WTC11 (cell line): ENCODE results near the gene RMND5B. TPM values are rescaled to one million over a fixed set of nuclear protein-coding genes. Genes with fewer than 3 reads are reported as not detected.

Source experiments
- ATAC-seq: fragments of 200-7000 bp; cut with Tn5 transposase; 2 replicates; pipeline ENCODE4 v1.10.0; 2021; ENCODE audit warnings: mild to moderate bottlenecking, moderate library complexity
- CTCF ChIA-PET: fragments of 300-600 bp; sonication (Branson Sonifier 250); formaldehyde crosslinking; loops from one replicate; lab custom pipeline; 2021; ENCODE audit warnings: antibody characterized with exemption; lab: Charles Lee
- POLR2A ChIA-PET: fragments of 350-600 bp; sonication (Branson Sonifier 250); formaldehyde crosslinking; loops from one replicate; lab custom pipeline; 2021; ENCODE audit warnings: antibody characterized with exemption; lab: Charles Lee
- DNase-seq: peaks from one replicate; pipeline ENCODE4 v3.0.0; 2021; ENCODE audit warnings: low spot score
- H3K27ac Mint-ChIP-seq: 2 replicates; pipeline ENCODE4 v1.8.0; 2021; ENCODE audit warnings: mixed read lengths
- H3K27me3 Mint-ChIP-seq: 2 replicates; pipeline ENCODE4 v1.8.0; 2021; ENCODE audit warnings: low read depth, mild to moderate bottlenecking, moderate library complexity, mixed read lengths
- H3K36me3 Mint-ChIP-seq: 2 replicates; pipeline ENCODE4 v1.8.0; 2021; ENCODE audit warnings: mixed read lengths
- H3K4me1 Mint-ChIP-seq: 2 replicates; pipeline ENCODE4 v1.8.0; 2022; ENCODE audit warnings: mixed read lengths
- H3K4me3 Mint-ChIP-seq: 2 replicates; pipeline ENCODE4 v1.8.0; 2021; ENCODE audit warnings: mild to moderate bottlenecking, moderate library complexity, mixed read lengths
- H3K9me3 Mint-ChIP-seq: 2 replicates; pipeline ENCODE4 v1.8.0; 2021; ENCODE audit warnings: mixed read lengths
- AFF4 ChIP-seq: sonication (generic); formaldehyde crosslinking; IDR thresholded peaks from 2 replicates; pipeline ENCODE4 v1.8.1; 2023; ENCODE audit warnings: mild to moderate bottlenecking, missing genetic modification reagents, borderline replicate concordance
- ATF3 ChIP-seq: sonication (generic); formaldehyde crosslinking; conservative IDR thresholded peaks from 2 replicates; pipeline ENCODE4 v1.8.1; 2022; ENCODE audit warnings: mild to moderate bottlenecking, missing genetic modification reagents
- CBFB ChIP-seq: sonication (generic); formaldehyde crosslinking; IDR thresholded peaks from 2 replicates; pipeline ENCODE4 v1.8.1; 2022; ENCODE audit warnings: mild to moderate bottlenecking, low read depth, missing genetic modification reagents
- E2F5 ChIP-seq: sonication (generic); formaldehyde crosslinking; IDR thresholded peaks from 2 replicates; pipeline ENCODE4 v1.8.1; 2022; ENCODE audit warnings: mild to moderate bottlenecking, moderate library complexity, missing genetic modification reagents
- ELF4 ChIP-seq: sonication (generic); formaldehyde crosslinking; IDR thresholded peaks from 2 replicates; pipeline ENCODE4 v1.8.1; 2022; ENCODE audit warnings: low read depth, mild to moderate bottlenecking, moderate library complexity, missing genetic modification reagents
- EMX1 ChIP-seq: fragments of 250-450 bp; sonication (Bioruptor Pico); IDR thresholded peaks from 2 replicates; pipeline ENCODE4 v1.8.0; 2021; ENCODE audit warnings: mild to moderate bottlenecking
- ESRRA ChIP-seq: sonication (generic); formaldehyde crosslinking; IDR thresholded peaks from 2 replicates; pipeline ENCODE4 v1.8.1; 2022; ENCODE audit warnings: mild to moderate bottlenecking, missing genetic modification reagents, borderline replicate concordance
- FOXJ3 ChIP-seq: sonication (generic); formaldehyde crosslinking; IDR thresholded peaks from 2 replicates; pipeline ENCODE4 v1.9.0; 2021; ENCODE audit warnings: missing genetic modification reagents, mild to moderate bottlenecking, borderline replicate concordance
- GRHL2 ChIP-seq: fragments of 250-450 bp; sonication (Bioruptor Pico); IDR thresholded peaks from 2 replicates; pipeline ENCODE4 v1.8.0; 2022; ENCODE audit warnings: mild to moderate bottlenecking, moderate library complexity; ENCODE audit not compliant: insufficient replicate concordance, severe bottlenecking
- GTF2I ChIP-seq: fragments of 250-450 bp; sonication (Bioruptor Pico); conservative IDR thresholded peaks from 2 replicates; pipeline ENCODE4 v1.4.0; 2021; ENCODE audit warnings: mild to moderate bottlenecking
- HMGA2 ChIP-seq: fragments of 250-450 bp; sonication (Bioruptor Pico); IDR thresholded peaks from 2 replicates; pipeline ENCODE4 v1.4.0; 2021; ENCODE audit warnings: mild to moderate bottlenecking, moderate library complexity
- IRF1 ChIP-seq: sonication (generic); formaldehyde crosslinking; IDR thresholded peaks from 2 replicates; pipeline ENCODE4 v1.8.0; 2023; ENCODE audit warnings: missing genetic modification reagents
- JUN ChIP-seq: sonication (generic); formaldehyde crosslinking; IDR thresholded peaks from 2 replicates; pipeline ENCODE4 v1.8.0; 2023; ENCODE audit warnings: mild to moderate bottlenecking, missing genetic modification reagents
- NFE2L1 ChIP-seq: sonication (generic); formaldehyde crosslinking; IDR thresholded peaks from 2 replicates; pipeline ENCODE4 v1.8.1; 2023; ENCODE audit warnings: missing genetic modification reagents
- NFYB ChIP-seq: sonication (generic); formaldehyde crosslinking; conservative IDR thresholded peaks from 2 replicates; pipeline ENCODE4 v1.8.0; 2022; ENCODE audit warnings: low read depth, missing genetic modification reagents
- OVOL2 ChIP-seq: fragments of 250-450 bp; sonication (Bioruptor Pico); IDR thresholded peaks from 2 replicates; pipeline ENCODE4 v1.9.0; 2021; ENCODE audit warnings: mild to moderate bottlenecking, borderline replicate concordance
- RORB ChIP-seq: fragments of 250-450 bp; sonication (Bioruptor Pico); IDR thresholded peaks from 2 replicates; pipeline ENCODE4 v1.9.0; 2021; ENCODE audit warnings: mild to moderate bottlenecking
- ZBTB21 ChIP-seq: sonication (generic); formaldehyde crosslinking; IDR thresholded peaks from 2 replicates; pipeline ENCODE4 v1.8.1; 2023; ENCODE audit warnings: mild to moderate bottlenecking, missing genetic modification reagents, borderline replicate concordance
- total RNA-seq: library from RNA; stranded (reverse); gene quantifications from 3 replicates; pipeline ENCODE4 v1.2.3, GENCODE V29; 2021
- TF ChIP-seq, protein P1 (sequence below): sonication (generic); formaldehyde crosslinking; IDR thresholded peaks from 2 replicates; pipeline ENCODE4 v1.8.1; 2023; ENCODE audit warnings: mild to moderate bottlenecking, missing genetic modification reagents, moderate library complexity

Gene RMND5B
- total RNA-seq, 1 experiment from 2014 or later = 93.3 TPM

GRCh38 chr5:178165581-178165980, 34.8 kb downstream of the RMND5B start (continued):
- TF ChIP-seq AFF4 (CRISPR knock-in tag) (no peak), GTF2I (CRISPR knock-in tag) (no peak), ATF3 (no peak), GRHL2 (CRISPR knock-in tag) (no peak)

GRCh38 chr5:178170455-178170854, 39.6 kb downstream of the RMND5B start:
- Mint-ChIP-seq H3K27ac (no peak overlapping the region), H3K27me3 (no peaks in the 10 kb centered on the region; the same call in 1 of the 2 replicates), H3K4me1 (peaks cover 21% of the 10 kb centered on the region), H3K4me3 (no peak overlapping the region), H3K9me3 (no peaks in the 10 kb centered on the region), H3K36me3 (no peaks in the 10 kb centered on the region)
- ChIA-PET POLR2A (no interaction called here), CTCF (interaction anchor here (1.0 kb wide), 1 partner anchor 95 kb away, joined by 4 read pairs; no protein-coding TSS in a partner anchor)
- no peak for ATAC-seq
- no peak for DNase-seq
- no peak for TF ChIP-seq ESRRA (CRISPR knock-in tag)

- CTCF ChIA-PET = no interaction called here
- POLR2A ChIA-PET = no interaction called here
- Mint-ChIP-seq H3K9me3 (peaks cover 3% of the 10 kb centered on the region; the same call in 1 of the 2 replicates), H3K27ac (no peak overlapping the region), H3K36me3 (peaks cover 2% of the 10 kb centered on the region; the same call in 1 of the 2 replicates), H3K4me1 (peaks cover 38% of the 10 kb centered on the region), H3K4me3 (no peak overlapping the region), H3K27me3 (no peaks in the 10 kb centered on the region; the same call in 1 of the 2 replicates)
- ATAC-seq = no peak
- TF ChIP-seq EMX1 (CRISPR knock-in tag) = no peak
- TF ChIP-seq NFE2L1 (CRISPR knock-in tag) = no peak
- no peak for TF ChIP-seq IRF1 (CRISPR knock-in tag)
- no peak for TF ChIP-seq NFYB
- no peak for TF ChIP-seq ESRRA (CRISPR knock-in tag)
- TF ChIP-seq HMGA2 (CRISPR knock-in tag) = no peak
- no peak for TF ChIP-seq CBFB
- no peak for TF ChIP-seq ELF4 (CRISPR knock-in tag)
- no peak for TF ChIP-seq OVOL2 (CRISPR knock-in tag)
- TF ChIP-seq JUN (CRISPR knock-in tag) = no peak
- TF ChIP-seq E2F5 (CRISPR knock-in tag) = no peak
- no peak for TF ChIP-seq FOXJ3
- TF ChIP-seq, protein P1, sequence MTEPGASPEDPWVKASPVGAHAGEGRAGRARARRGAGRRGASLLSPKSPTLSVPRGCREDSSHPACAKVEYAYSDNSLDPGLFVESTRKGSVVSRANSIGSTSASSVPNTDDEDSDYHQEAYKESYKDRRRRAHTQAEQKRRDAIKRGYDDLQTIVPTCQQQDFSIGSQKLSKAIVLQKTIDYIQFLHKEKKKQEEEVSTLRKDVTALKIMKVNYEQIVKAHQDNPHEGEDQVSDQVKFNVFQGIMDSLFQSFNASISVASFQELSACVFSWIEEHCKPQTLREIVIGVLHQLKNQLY (CRISPR knock-in tag) = no peak
- TF ChIP-seq RORB (CRISPR knock-in tag) = no peak
- no peak for TF ChIP-seq ZBTB21 (CRISPR knock-in tag)
- DNase-seq = no peak
These were observed 43.6 kb downstream of the RMND5B start for GRCh38 chr5:178174456-178174855.
